Measurements from ENCODE around the gene TIPIN.
"Not testable (repeated sequence)": the region's sequence is repeated elsewhere in the genome, so short reads cannot be mapped to it uniquely, and the experiment has no call there.

The TIPIN gene

DNA sequence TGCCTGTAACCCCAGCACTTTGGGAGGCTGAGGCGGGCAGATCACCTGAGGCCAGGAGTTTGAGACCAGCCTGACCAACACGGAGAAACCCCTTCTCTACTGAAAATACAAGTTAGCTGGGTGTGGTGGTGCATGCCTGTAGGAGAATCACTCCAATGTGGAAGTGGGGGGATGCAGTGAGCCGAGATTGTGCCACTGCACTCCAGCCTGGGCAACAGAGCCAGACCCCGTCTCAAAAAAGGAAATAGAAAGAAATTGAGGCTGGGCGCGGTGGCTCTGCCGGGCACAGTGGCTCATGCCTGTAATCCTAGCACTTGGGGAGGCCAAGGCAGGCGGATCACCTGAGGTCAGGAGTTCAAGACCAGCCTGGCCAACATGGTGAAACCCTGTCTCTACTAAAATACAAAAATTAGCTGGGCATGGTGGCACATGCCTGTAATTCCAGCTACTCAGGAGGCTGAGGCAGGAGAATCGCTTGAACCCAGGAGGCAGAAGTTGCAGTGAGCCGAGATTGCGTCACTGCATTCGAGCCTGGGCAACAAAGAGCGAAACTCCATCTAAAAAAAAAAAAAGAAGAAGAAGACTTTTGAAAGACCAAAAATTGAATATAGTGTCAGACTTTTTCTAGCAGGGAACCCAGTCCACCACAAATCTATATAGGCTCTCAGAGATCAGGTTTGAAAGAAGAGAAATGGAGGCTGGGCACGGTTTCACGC is 5.4 kb upstream of the TIPIN start:
- H3K4me3 Mint-ChIP-seq; H3K9me3 Mint-ChIP-seq; H3K4me1 Mint-ChIP-seq (ENCODE audit: low read depth); H3K36me3 Mint-ChIP-seq (ENCODE audit: low read depth); H3K27me3 Mint-ChIP-seq; H3K27ac Mint-ChIP-seq; DNase-seq: not testable (repeated sequence)

DNA sequence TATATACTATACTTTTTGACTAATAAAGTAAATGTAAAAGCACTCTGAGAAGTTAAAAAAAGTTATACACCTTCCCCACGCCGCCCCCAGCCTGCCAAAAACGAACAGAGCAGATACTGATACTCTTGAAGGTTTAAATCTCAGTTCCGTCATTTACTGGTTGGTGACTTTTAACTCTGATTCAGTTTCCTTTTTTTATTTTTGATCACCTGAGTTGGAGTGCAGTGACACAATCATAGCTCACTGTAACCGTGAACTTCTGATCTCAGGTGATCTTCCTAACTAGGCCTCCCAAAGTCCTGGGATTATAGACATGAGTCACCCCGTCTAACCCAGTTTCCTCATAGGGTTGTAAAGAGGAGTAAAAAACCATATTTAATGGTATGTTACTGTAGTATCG is 3.3 kb upstream of the TIPIN start:
- DNase-seq, result no peak
- Mint-ChIP-seq H3K27me3 (no peaks in the 10 kb centered on the region), H3K36me3 (ENCODE audit: low read depth) (peaks cover 11% of the 10 kb centered on the region), H3K4me3 (no peak overlapping the region), H3K9me3 (no peaks in the 10 kb centered on the region), H3K4me1 (ENCODE audit: low read depth) (peaks cover 19% of the 10 kb centered on the region), H3K27ac (no peak overlapping the region)

DNA sequence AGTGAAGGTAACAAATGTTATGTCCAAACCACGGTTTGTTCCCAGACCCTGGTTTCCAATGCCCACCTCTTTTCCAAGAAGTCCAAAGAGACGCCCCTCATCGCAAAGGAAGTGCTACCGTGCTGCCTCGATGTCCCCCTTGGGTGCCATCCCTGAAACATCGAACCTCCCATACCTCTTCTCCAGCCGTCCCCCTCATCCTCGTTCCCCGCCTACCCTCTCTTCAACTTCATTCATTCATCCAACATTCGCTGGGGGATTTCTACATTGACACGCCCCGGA is 467 bp downstream of the TIPIN start:
- Mint-ChIP-seq H3K36me3 (ENCODE audit: low read depth) (peaks cover 43% of the 10 kb centered on the region), H3K9me3 (no peaks in the 10 kb centered on the region), H3K4me1 (ENCODE audit: low read depth) (peaks cover 34% of the 10 kb centered on the region), H3K27me3 (no peaks in the 10 kb centered on the region), H3K27ac (peak overlapping the region; percentile 98), H3K4me3 (peak overlapping the region; percentile 88)
- DNase-seq, result no peak

DNA sequence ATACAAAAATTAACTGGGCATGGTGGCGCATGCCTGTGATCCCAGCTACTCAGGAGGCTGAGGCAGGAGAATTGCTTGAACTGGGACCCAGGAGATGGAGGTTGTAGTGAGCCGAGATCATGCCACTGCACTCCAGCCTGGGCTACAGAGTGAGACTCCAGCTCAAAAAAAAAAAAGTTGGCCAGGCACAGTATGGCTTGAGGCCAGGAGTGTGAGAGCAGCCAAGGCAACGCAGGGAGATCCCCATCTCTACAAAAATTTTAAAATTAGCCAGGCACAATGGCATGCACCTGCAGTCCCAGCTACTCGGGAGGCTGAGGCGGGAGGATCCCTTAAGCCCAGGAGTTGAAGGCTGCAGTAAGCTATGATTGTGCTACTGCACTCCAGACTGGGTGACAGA is 8.0 kb downstream of the TIPIN start:
- not testable (repeated sequence) for H3K27ac Mint-ChIP-seq; H3K9me3 Mint-ChIP-seq; DNase-seq; H3K4me3 Mint-ChIP-seq; H3K4me1 Mint-ChIP-seq (ENCODE audit: low read depth); H3K27me3 Mint-ChIP-seq
- peaks cover 88% of the 10 kb centered on the region for H3K36me3 Mint-ChIP-seq (ENCODE audit: low read depth)

DNA sequence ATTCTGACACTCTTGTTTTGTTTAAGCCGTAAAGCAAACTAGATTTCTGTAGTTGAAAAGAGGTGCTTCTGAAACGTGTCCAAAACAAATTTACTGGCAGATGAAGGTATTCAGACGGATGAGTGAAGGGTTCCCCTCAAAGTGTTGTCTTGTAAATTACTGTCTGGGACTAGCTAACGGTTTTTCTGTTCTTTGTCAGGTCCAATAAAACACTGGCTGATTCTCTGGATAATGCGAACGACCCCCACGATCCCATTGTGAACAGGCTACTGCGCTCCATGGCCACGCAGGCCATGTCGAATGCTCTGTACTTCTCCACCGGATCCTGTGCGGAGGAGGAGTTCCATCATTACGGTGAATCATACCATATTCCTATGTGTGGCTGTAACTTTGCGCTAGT is 27.7 kb downstream of the TIPIN start:
- no peaks in the 10 kb centered on the region for H3K27me3 Mint-ChIP-seq
- H3K4me1 Mint-ChIP-seq (ENCODE audit: low read depth), result no peaks in the 10 kb centered on the region
- no peaks in the 10 kb centered on the region for H3K9me3 Mint-ChIP-seq
- peaks cover 88% of the 10 kb centered on the region for H3K36me3 Mint-ChIP-seq (ENCODE audit: low read depth)
- H3K4me3 Mint-ChIP-seq, result no peak overlapping the region
- H3K27ac Mint-ChIP-seq, result no peak overlapping the region
- DNase-seq, result no peak

DNA sequence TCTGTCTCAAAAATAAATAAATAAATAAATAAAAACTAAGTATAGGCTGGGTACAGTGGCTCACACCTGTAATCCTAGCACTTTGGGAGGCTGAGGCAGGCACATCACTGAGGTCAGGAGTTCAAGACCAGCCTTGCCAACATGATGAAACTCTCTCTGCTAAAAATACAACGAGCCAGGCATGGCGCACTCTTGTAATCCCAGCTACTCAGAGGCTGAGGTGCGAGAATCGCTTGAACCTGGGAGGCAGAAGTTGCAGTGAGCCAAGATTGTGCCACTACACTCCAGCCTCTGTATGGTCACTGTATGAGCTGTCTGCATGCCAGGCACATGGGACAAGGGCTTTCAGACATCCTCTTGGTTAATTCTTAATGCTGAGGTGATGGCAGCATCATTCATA is 28.7 kb downstream of the TIPIN start:
- no peak overlapping the region for H3K27ac Mint-ChIP-seq
- no peak overlapping the region for H3K4me3 Mint-ChIP-seq
- DNase-seq, result no peak
- H3K4me1 Mint-ChIP-seq (ENCODE audit: low read depth), result no peaks in the 10 kb centered on the region
- H3K27me3 Mint-ChIP-seq, result no peaks in the 10 kb centered on the region
- peaks cover 90% of the 10 kb centered on the region for H3K36me3 Mint-ChIP-seq (ENCODE audit: low read depth)
- no peaks in the 10 kb centered on the region for H3K9me3 Mint-ChIP-seq

DNA sequence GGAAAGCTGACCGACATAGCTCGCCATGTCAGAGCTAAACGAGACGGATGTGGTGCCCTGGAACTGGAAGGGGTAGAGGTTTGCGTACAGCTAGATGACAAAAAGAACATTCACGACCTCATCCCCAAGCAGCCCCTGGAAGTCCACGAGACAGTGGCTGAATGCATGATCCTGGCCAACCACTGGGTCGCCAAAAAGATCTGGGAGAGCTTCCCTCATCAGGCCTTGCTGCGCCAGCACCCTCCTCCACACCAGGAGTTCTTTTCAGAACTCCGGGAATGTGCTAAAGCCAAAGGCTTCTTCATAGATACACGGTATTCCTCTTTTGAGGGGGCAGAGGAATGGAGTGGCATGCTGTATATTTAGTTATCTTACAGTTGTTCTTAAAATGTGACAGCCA is 30.4 kb downstream of the TIPIN start:
- H3K36me3 Mint-ChIP-seq (ENCODE audit: low read depth), result peaks cover 90% of the 10 kb centered on the region
- H3K27ac Mint-ChIP-seq, result peak overlapping the region; percentile 59
- H3K9me3 Mint-ChIP-seq, result no peaks in the 10 kb centered on the region
- H3K4me1 Mint-ChIP-seq (ENCODE audit: low read depth), result no peaks in the 10 kb centered on the region
- no peak overlapping the region for H3K4me3 Mint-ChIP-seq
- no peak for DNase-seq
- no peaks in the 10 kb centered on the region for H3K27me3 Mint-ChIP-seq

DNA sequence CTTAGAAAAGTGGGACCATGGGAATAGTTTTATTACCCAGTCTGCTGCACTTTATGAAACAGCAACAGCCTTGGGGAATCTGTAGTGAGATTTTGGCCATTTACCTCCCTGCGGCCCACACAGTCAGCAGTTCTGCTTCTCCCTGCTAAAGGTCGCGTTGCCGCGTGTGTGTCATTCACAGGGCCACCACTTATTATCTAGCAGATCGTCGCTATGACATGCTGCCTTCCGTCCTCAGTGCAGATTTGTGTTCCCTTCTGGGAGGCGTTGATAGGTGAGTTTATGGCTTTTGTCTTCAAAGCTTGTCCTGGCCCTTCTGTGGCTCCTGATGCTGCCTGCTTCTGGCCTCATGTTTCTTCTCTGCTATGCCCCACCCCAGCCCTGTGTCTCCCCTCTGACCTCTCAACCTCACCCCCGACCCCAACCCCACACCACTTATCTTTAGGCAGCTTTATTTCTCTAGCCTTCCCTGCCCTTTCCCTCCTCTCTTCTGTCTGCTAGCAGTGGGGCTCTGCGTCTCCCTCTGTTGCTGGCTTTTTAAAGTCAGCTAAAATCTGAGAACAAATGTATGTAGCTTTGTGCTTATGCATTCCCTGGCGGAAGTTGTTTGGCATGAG is 33.1 kb downstream of the TIPIN start:
- no peak for DNase-seq
- Mint-ChIP-seq H3K36me3 (ENCODE audit: low read depth) (peaks cover 89% of the 10 kb centered on the region), H3K27ac (peak overlapping the region; percentile 48), H3K4me3 (no peak overlapping the region), H3K27me3 (no peaks in the 10 kb centered on the region), H3K4me1 (ENCODE audit: low read depth) (no peaks in the 10 kb centered on the region), H3K9me3 (no peaks in the 10 kb centered on the region)

DNA sequence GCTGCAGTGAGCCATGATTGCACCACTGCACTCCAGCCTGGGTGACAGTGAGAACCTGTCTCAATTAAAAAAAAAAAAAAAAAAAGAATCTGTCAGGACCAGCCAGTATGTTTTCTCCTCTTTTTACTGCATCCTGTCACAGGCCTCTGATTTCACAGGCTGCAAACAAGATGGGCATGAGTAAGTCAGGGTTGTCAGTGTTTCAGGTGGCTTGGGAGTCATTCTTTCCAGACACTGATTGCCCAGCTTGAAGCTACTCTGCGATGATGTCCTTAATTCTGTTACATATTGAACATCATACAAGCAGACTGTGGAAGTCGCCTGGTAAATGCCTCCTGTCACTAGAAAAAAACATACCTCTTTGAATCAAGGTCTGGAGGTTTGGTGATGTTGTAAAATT is 44.3 kb downstream of the TIPIN start:
- peaks cover 90% of the 10 kb centered on the region for H3K36me3 Mint-ChIP-seq (ENCODE audit: low read depth)
- H3K4me1 Mint-ChIP-seq (ENCODE audit: low read depth), result peaks cover 9% of the 10 kb centered on the region
- H3K27me3 Mint-ChIP-seq, result no peaks in the 10 kb centered on the region
- H3K9me3 Mint-ChIP-seq, result no peaks in the 10 kb centered on the region
- no peak overlapping the region for H3K4me3 Mint-ChIP-seq
- H3K27ac Mint-ChIP-seq, result peak overlapping the region; percentile 71
- no peak for DNase-seq

DNA sequence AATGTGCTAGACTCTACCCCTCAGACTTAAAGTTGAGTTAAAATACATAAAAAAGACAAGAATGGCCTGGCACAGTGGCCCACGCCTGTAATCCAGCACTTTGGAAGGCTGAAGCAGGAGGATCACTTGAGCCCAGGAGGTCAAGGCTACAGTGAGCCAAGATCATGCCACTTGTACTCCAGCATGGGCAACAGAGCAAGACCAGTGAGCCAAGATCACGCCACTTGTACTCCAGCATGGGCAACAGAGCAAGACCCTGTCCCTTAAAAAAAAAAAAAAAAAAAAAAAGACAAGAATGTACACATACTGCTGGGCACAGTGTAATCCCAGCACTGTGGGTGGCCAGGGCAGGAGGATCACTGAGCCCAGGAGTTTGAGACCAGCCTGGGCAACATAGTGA is 45.7 kb downstream of the TIPIN start:
- Mint-ChIP-seq H3K36me3 (ENCODE audit: low read depth) (peaks cover 90% of the 10 kb centered on the region), H3K27ac (no peak overlapping the region), H3K9me3 (no peaks in the 10 kb centered on the region), H3K27me3 (no peaks in the 10 kb centered on the region), H3K4me3 (no peak overlapping the region), H3K4me1 (ENCODE audit: low read depth) (peaks cover 9% of the 10 kb centered on the region)
- DNase-seq, result no peak

DNA sequence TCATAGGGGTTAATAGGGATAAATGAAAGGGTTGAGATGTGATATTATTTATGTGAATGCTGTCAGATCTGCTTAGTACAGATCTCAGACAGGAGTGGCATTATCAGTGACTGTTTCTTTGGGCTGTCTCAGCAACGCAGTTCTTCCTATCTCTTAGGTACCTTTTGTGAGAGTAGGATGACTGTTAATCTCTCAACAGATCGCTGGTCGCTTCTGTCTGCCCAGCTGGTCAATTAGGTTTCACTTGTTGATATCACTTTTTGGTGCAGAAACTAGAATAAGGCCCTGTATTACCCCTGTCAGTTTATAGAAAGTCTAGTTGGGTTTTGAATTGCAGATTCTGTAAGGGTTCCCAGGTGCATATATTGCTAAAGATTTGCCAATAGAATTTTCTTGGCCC is 46.7 kb downstream of the TIPIN start:
- H3K36me3 Mint-ChIP-seq (ENCODE audit: low read depth), result peaks cover 87% of the 10 kb centered on the region
- no peak overlapping the region for H3K4me3 Mint-ChIP-seq
- no peak for DNase-seq
- H3K27me3 Mint-ChIP-seq, result no peaks in the 10 kb centered on the region
- H3K9me3 Mint-ChIP-seq, result no peaks in the 10 kb centered on the region
- H3K4me1 Mint-ChIP-seq (ENCODE audit: low read depth), result peaks cover 9% of the 10 kb centered on the region
- H3K27ac Mint-ChIP-seq, result peak overlapping the region; percentile 5

DNA sequence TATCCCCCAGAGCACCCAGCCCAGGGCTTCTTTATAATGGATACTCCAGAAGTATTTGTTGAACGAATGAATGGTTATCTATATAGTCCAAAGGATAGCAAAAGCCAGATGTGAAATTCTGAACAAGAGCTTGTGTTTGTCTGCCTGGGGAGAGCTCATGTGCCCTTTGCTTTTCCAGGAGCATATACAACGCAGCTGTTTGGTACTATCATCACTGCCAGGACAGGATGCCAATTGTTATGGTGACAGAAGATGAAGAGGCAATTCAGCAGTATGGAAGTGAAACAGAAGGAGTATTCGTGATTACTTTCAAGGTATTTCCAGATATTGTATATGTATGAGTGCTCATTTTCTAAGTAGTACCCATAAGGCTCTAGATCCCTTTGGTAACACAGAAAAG is 48.0 kb downstream of the TIPIN start:
- H3K27me3 Mint-ChIP-seq, result no peaks in the 10 kb centered on the region
- peaks cover 75% of the 10 kb centered on the region for H3K36me3 Mint-ChIP-seq (ENCODE audit: low read depth)
- H3K9me3 Mint-ChIP-seq, result no peaks in the 10 kb centered on the region

DNA sequence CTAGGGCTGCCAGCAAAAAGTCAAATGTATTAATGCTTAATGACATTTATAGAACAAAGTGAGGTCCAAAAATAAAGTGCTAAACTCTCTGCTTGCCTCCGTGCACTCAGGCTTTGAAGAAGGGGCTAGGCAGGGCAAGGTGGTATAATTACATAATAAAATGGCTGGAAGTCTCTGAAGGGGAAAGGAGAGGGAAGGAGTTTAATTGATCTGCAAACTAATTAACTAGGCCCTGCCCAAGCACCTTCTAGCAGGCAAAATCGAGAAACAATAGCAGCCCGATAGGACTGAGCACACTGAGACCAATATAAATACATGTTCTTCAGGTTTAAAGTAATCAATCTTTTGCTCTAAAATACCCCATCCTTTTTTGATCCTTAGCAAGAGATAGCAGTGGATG is 50.1 kb downstream of the TIPIN start:
- Mint-ChIP-seq H3K4me3 (no peak overlapping the region), H3K27me3 (no peaks in the 10 kb centered on the region), H3K9me3 (no peaks in the 10 kb centered on the region), H3K4me1 (ENCODE audit: low read depth) (peaks cover 2% of the 10 kb centered on the region), H3K27ac (no peak overlapping the region), H3K36me3 (ENCODE audit: low read depth) (peaks cover 72% of the 10 kb centered on the region)
- no peak for DNase-seq

More for the DNA sequence above, 48.0 kb downstream of the TIPIN start:
- DNase-seq, result no peak
- H3K27ac Mint-ChIP-seq, result no peak overlapping the region
- H3K4me3 Mint-ChIP-seq, result no peak overlapping the region
- H3K4me1 Mint-ChIP-seq (ENCODE audit: low read depth), result peaks cover 9% of the 10 kb centered on the region

DNA sequence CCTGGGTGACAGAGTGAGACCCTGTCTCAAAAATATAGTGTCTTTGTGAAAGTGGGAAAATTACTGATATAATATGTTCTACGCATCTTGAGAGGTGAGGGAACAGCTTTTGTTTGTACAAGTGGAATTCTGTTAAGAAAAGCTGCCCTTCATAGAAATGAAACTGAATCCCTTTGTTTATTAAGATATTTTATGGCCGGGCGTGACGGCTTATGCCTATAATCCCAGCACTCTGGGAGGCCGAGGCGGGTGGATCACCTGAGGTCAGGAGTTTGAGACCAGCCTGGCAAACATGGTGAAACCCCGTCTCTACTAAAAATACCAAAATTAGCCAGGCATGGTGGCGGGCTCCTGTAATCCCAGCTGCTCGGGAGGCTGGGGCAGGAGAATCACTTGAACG is 52.1 kb downstream of the TIPIN start:
- not testable (repeated sequence) for H3K9me3 Mint-ChIP-seq; H3K4me1 Mint-ChIP-seq (ENCODE audit: low read depth); H3K27ac Mint-ChIP-seq; H3K27me3 Mint-ChIP-seq; H3K4me3 Mint-ChIP-seq; DNase-seq
- peaks cover 66% of the 10 kb centered on the region for H3K36me3 Mint-ChIP-seq (ENCODE audit: low read depth)

DNA sequence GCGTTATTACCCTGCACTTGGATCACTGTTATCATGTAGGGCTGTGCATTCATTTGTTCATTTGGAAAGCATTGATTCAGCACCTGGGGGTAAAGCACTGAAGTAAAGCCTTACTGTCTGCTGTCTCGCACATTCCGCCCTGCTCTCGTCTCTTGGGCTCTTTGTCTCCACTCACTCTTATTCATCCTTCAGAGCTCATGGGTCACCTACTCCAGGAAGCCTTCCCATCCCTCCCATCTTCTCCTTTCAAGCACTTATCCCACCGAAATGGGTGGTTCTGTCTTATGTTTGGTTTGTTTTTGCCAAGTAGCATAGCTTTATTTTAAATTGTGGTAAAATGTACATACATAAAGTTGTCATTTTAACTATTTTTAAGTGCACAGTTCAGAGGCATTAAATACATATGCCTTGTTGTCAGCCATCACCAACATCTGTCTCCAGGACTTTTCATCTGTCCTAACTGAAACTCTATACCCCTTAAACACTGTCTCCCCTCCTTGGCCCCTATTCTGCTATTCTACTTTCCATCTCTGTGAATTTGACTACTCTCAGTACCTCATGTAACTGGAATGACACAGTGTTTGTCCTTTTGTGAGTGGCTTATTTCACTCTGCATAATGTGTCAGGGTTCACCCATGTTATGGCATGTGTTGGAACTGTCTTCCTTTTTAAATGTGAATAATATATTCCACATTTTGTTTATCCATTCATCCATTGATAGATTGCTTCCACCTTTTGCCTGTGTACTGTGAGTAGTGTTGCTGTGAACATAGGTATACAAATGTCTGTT is 53.8 kb downstream of the TIPIN start:
- Mint-ChIP-seq H3K27ac (no peak overlapping the region), H3K27me3 (no peaks in the 10 kb centered on the region), H3K4me1 (ENCODE audit: low read depth) (peaks cover under 1% of the 10 kb centered on the region)

More for the DNA sequence above, 53.8 kb downstream of the TIPIN start:
- no peak for DNase-seq
- Mint-ChIP-seq H3K9me3 (no peaks in the 10 kb centered on the region), H3K4me3 (no peak overlapping the region), H3K36me3 (ENCODE audit: low read depth) (peaks cover 65% of the 10 kb centered on the region)

Data from activated T-cell treated with anti-CD3 and anti-CD28 coated beads, Interleukin-2, amount 50 U/mL, for 24 hours (primary cell).